GM21619 (cell line): ENCODE data around the gene MUC22.
A peak's percentile ranks its signal among the peaks of the same experiment; 100 is the strongest.
"Not testable (repeated sequence)": the region's sequence is repeated elsewhere in the genome, so short reads cannot be mapped to it uniquely, and the experiment has no call there.

Experiments used
- ATAC-seq: cut with Tn5 transposase; IDR thresholded peaks from one replicate; pipeline ENCODE4 v1.9.1; 2021; ENCODE audit not compliant: unreplicated experiment

The MUC22 gene

GRCh38 chr6:31037169-31037568 lies 26.9 kb downstream of the MUC22 start:
- no peak for ATAC-seq

GRCh38 chr6:31037682-31038081 lies 27.4 kb downstream of the MUC22 start:
- ATAC-seq = no peak

- no peak for ATAC-seq
Observed at GRCh38 chr6:31038559-31038958, 28.3 kb downstream of the MUC22 start.

GRCh38 chr6:31040801-31041200 lies 30.5 kb downstream of the MUC22 start:
- no peak for ATAC-seq

GRCh38 chr6:31041372-31041974 lies 31.2 kb downstream of the MUC22 start:
- ATAC-seq = no peak

- ATAC-seq = no peak
Observed at GRCh38 chr6:31042806-31043205, 32.5 kb downstream of the MUC22 start.

- no peak for ATAC-seq
Observed at GRCh38 chr6:31048099-31048498, 37.8 kb downstream of the MUC22 start.

- ATAC-seq = no peak
Observed at GRCh38 chr6:31049518-31049917, 39.2 kb downstream of the MUC22 start.

GRCh38 chr6:31053187-31053586 lies 42.9 kb downstream of the MUC22 start:
- ATAC-seq = not testable (repeated sequence)

- ATAC-seq = no peak
Observed at GRCh38 chr6:31053873-31054272, 43.6 kb downstream of the MUC22 start.

GRCh38 chr6:31055441-31055840 lies 45.2 kb downstream of the MUC22 start:
- no peak for ATAC-seq

- no peak for ATAC-seq
Observed at GRCh38 chr6:31057426-31058003, 47.2 kb downstream of the MUC22 start.

GRCh38 chr6:31058128-31058894 lies 48.0 kb downstream of the MUC22 start:
- ATAC-seq = no peak

- no peak for ATAC-seq
Observed at GRCh38 chr6:31060145-31060544, 49.9 kb downstream of the MUC22 start.

GRCh38 chr6:31063906-31064435 lies 53.7 kb downstream of the MUC22 start:
- no peak for ATAC-seq

GRCh38 chr6:31065556-31065955 lies 55.3 kb downstream of the MUC22 start:
- no peak for ATAC-seq

GRCh38 chr6:31067028-31067427 lies 56.8 kb downstream of the MUC22 start:
- not testable (repeated sequence) for ATAC-seq

GRCh38 chr6:31067891-31068668 lies 57.8 kb downstream of the MUC22 start:
- ATAC-seq = not testable (repeated sequence)

GRCh38 chr6:31068669-31069340 lies 58.5 kb downstream of the MUC22 start:
- ATAC-seq = peak; percentile 60

- ATAC-seq = no peak
Observed at GRCh38 chr6:31070711-31071197, 60.5 kb downstream of the MUC22 start.

- ATAC-seq = no peak
Observed at GRCh38 chr6:31074401-31074800, 64.1 kb downstream of the MUC22 start.
